ENCODE data around the gene GAREM1.

GRCh38 chr18:32333781-32334180 lies 136.9 kb downstream of the GAREM1 start:
- TF ChIP-seq CTCF (IDR thresholded peaks at IDR 0.05; ENCODE audit: control extremely low read depth in 1 of 3, insufficient read depth in 1 of 3, low read depth in 1 of 3, low read length in 3 of 3) (no peak), MAX (IDR thresholded peaks at IDR 0.05) (no peak), CBX8 (IDR thresholded peaks at IDR 0.05; ENCODE audit: borderline replicate concordance, low read depth, low read length) (no peak), TEAD4 (IDR thresholded peaks at IDR 0.05; ENCODE audit: low read depth, low read length) (no peak), SP1 (IDR thresholded peaks at IDR 0.05; ENCODE audit: low read depth, low read length) (no peak), POLR2A (IDR thresholded peaks at IDR 0.05; ENCODE audit: control extremely low read depth in 1 of 2, low read depth in 2 of 2, low read length in 2 of 2) (no peak)

Data from H1 (cell line).